Measurements from ENCODE around the gene DUSP22.

DUSP22 gene

DNA sequence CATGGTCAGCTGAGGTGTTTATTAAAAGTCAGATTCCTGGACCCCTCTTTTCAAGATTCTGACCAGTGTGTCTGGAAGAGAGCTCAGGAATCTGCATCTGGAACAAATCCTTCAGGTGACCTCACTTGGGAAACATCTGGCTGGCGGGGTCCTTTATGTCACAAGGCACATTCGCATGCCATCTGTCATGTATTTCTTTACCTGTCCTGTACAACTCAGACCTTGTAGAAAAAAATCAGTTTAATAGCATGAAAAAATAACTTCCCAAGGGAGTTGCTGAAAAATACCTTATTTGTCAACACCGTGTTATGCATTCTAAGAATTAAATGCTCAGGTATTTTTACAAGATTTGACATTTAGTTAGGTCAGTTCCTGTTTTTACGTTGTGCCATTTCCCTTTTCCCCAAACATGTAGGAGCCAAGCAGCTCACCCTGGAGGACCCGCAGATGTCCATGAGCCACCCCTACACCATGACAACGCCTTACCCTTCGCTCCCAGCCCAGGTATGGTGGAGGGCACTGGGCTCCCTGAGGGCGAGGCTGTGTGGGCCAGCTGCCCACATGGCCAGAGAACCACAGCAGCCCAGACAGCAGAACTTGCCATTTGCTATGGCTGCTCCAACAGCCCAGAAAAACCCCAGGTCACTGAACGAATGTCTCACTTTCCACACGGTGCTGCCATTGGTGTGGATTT is 103.3 kb downstream of the DUSP22 start:
- DNase-seq (ENCODE audit: low read depth) = no peak

DNA sequence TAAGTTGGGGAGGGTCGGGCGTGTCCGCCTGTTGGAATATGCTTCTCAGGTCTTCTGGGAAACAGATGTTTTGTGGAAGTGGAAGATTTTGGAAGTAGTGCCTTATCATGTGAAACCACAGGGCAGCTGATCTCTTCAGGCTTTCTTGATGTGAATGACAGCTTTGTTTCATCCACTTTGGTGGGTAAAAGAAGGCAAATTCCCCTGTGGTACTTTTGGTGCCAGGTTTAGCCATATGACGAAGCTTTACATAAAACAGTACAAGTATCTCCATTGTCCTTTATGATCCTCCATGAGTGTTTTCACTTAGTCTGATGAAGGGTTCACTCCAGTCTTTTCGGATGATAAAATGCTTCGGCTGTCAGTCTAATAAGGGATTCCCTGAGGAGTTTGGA is 103.8 kb downstream of the DUSP22 start:
- no peak for DNase-seq (ENCODE audit: low read depth)

DNA sequence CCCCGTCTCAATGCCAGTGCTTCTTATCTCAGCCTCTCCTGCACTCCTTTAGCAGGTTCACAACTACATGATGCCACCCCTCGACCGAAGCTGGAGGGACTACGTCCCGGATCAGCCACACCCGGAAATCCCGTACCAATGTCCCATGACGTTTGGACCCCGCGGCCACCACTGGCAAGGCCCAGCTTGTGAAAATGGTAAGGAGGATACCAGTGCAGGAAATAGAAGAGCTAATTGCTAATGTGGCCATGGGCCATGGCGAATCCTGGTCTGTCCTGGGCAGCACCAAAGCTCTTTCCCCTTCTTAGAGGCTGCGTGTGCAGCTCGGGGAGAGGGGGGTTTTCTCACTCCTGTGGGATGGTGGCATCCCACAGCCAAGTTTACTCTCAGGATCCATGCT is 104.8 kb downstream of the DUSP22 start:
- no peak for DNase-seq (ENCODE audit: low read depth)

DNA sequence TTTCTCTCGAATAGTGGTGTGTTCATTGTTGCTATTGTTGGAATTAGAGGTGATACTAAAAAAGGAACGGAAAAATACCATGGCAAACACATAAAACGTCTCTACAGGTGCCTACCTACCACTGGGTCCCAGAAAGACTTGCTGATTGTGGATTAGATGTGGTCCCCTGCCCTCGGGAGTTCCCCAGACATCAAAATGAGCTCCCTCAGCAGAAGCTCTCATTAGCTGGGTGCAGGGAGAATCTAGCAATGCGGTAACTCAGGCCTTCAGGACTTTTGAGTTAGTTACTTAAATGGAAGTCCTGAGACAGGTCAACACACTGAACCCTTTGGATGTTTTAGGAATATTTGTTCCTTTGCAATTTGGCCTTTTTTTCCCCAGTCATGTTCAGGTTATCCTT is 105.3 kb downstream of the DUSP22 start:
- no peak for DNase-seq (ENCODE audit: low read depth)

DNA sequence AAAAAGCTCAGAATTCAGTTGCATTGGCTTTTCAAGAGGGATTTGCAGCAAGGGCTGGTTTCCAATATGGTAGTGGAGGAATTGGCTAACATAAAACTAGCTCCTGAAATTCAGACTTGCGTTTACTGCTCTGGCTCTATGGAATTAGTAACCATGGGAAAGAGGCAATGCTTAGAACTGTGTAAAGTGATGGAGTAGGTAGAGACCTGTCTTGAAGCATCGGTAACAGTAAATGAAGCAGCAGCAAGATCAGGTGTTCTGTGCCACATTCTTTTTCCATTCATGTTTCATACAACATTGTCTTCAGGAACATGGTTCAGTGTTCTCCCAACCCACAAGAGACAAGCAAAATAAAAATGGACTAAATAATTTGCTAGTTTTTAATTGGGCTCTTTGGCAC is 105.8 kb downstream of the DUSP22 start:
- DNase-seq (ENCODE audit: low read depth) = no peak

DNA sequence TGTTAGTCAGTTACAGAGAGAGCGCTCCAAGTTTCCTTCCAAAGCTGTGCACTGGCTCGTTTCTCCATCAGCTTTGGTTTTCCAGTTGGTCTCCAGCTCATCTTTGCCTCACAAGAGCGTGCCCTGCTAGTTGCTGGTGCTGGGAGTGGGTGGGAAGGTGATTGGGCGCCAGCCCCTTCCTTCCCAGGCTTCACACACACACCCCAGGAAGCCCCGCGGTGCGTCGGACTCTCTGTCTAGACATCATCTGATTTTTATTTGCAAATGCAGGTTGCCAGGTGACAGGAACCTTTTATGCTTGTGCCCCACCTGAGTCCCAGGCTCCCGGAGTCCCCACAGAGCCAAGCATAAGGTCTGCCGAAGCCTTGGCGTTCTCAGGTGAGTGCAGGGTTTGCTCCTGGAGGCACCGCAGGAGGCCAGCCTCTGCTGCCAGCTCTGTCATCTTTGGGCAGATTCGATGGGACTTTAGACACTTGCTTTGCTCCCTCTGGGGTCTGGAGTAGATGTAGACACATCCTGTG is 106.3 kb downstream of the DUSP22 start:
- DNase-seq (ENCODE audit: low read depth) = no peak

DNA sequence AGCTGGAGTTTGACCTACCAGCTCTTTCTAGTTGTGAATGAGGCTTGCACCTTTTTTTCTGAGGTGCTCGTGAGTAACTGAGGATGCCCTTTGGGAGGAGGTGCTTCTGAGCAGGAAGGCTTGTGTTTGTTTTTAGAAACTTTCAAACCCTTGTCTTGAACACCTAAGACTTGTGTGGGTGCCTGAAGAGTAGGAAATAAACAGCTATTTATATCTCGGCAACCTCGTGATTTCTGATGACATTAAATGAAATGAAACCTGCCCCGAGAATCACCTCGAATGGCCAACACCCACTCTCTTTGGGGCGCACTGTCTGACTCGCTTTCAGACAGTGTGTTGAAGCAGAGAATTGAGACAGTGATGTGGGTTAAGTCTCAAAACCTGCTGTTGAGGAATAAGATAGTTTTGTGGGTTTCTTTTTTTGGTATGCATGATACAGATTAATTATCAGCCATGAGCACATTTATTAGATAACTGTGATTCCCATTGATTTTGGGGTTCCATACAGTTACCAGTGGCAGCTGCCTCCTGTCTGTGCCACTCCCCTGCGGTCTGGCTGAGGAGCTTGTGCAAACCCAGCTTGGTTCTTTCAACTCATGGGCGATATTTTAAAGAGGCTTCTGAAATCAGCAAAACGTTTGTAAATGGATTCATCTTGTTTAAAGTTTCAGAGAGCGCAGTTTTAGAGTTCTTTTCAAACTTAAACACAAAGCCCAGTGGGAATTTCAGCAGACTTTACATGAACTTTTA is 107.7 kb downstream of the DUSP22 start:
- DNase-seq (ENCODE audit: low read depth) = no peak

DNA sequence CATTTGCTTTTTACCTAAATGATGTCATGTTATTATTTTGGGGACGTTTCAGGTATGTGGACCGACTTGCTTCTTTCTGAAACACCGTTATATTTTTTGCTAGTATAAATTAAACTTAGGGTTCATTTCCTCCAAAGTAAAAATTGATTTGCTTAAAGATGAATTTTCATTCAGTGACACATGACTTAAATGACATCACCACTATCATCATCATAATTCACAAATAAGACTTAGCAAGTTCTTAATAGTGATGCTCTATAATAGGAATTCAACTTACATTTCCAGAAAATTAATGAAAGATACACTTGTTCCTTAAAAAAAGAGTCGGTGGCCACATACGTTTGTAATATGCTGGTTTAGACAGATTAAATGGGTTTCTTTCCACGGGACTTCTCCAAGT is 108.5 kb downstream of the DUSP22 start:
- DNase-seq (ENCODE audit: low read depth) = no peak
